Spinal cord (tissue), 10 donors: ENCODE results near the gene MX2. TPM values are rescaled to one million over a fixed set of nuclear protein-coding genes. Genes with fewer than 3 reads are reported as not detected.

Experiments used
- DNase-seq, 6 donors: peaks; one replicate each; pipeline versions ENCODE4 v3.0.0 to v3.0.0-alpha.2; 2013 to 2015; ENCODE audit warnings: low spot score in 6 of 6, low read depth in 4 of 6
- H3K27ac ChIP-seq: one replicate; pipeline ENCODE4 v1.5.1; 2013; ENCODE audit warnings: low read depth, low read length, control low read depth
- H3K27me3 ChIP-seq: one replicate; pipeline ENCODE4 v1.6.1; 2013; ENCODE audit warnings: low read length; ENCODE audit not compliant: control insufficient read depth, insufficient read depth
- H3K36me3 ChIP-seq: one replicate; pipeline ENCODE4 v1.6.1; 2013; ENCODE audit warnings: low read length; ENCODE audit not compliant: control insufficient read depth, insufficient read depth
- H3K4me1 ChIP-seq: one replicate; pipeline ENCODE4 v1.6.1; 2013; ENCODE audit warnings: low read length; ENCODE audit not compliant: control insufficient read depth, insufficient read depth
- H3K4me3 ChIP-seq: one replicate; pipeline ENCODE4 v1.5.1; 2013; ENCODE audit warnings: low read depth, low read length, control low read depth
- H3K9me3 ChIP-seq: one replicate; pipeline ENCODE4 v1.6.1; 2013; ENCODE audit warnings: low read length; ENCODE audit not compliant: control insufficient read depth, insufficient read depth
- WGBS: methylation state at CpG from one replicate; pipeline ENCODE4 v1.1.5; 2013; ENCODE audit warnings: missing lambda C conversion rate; ENCODE audit not compliant: insufficient coverage; 5-methylcytosine and 5-hydroxymethylcytosine counted together
- polyA plus RNA-seq, 2 donors: library from polyadenylated mRNA; unstranded; fragments of 120-200 nt; gene quantifications; one replicate each; pipeline ENCODE4 v1.2.1, GENCODE V29; 2013; ENCODE audit not compliant: insufficient read length in 2 of 2
- total RNA-seq, 2 donors: library from RNA; depleted of rRNA in 1 of 2; stranded (reverse); fragments of 120-200 nt in 1 of 2; fragments of >200 nt in 1 of 2; gene quantifications; one replicate each; pipeline versions ENCODE4 v1.2.3 to v1.2.4, GENCODE V29; 2013 to 2014
- donor health status: healthy.

Gene MX2
- total and polyA plus RNA-seq, 4 donors, result 0.90 to 3.2 (median 1.2) TPM

GRCh38 chr21:41321211-41321907, 40.5 kb upstream of the MX2 start:
- H3K27ac ChIP-seq, result no peak overlapping the region
- peaks cover 9% of the 10 kb centered on the region for H3K4me1 ChIP-seq
- peaks cover 11% of the 10 kb centered on the region for H3K27me3 ChIP-seq
- no peak overlapping the region for H3K4me3 ChIP-seq
- no peaks in the 10 kb centered on the region for H3K36me3 ChIP-seq
- WGBS, result 82% methylated on average over 19 of the region's 20 CpGs
- DNase-seq, result no peak
- H3K9me3 ChIP-seq, result no peaks in the 10 kb centered on the region

DNA sequence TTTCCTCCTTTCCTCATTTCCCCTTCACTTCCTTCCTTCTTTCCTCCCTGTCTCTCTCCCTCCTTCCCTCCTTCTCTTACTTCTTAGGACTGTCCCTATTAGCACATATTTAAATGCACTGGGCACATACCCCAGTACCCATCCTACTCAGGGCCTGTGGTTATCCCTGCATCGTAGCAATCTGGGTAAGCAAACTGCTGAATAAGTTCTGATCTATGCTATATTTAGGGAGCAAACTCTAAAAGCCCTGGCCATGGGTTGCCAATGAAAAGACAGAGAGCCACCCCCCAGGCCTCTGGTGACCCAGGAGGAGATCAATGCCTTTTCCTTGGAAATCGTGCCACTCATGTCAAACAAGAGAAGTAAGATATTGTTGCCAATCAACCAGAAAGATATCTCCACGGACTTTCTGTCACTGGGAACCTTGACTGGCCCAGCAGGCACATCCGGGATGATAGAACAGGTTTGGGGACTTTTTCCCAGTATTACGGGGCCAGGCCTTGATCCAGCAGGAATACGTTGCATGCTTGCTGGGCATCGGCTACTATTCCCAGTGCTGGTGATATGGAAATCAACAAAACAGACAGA, 39.8 kb upstream of the MX2 start:
- Histone ChIP-seq H3K4me1 (peaks cover 3% of the 10 kb centered on the region), H3K27ac (no peak overlapping the region), H3K27me3 (peaks cover 6% of the 10 kb centered on the region), H3K36me3 (no peaks in the 10 kb centered on the region), H3K4me3 (no peak overlapping the region), H3K9me3 (no peaks in the 10 kb centered on the region)
- DNase-seq, result no peak
- WGBS, result 86% methylated on average over 5 of the region's 7 CpGs

- WGBS, result 77% methylated on average over 22 of the region's 23 CpGs
- Histone ChIP-seq H3K27ac (no peak overlapping the region), H3K9me3 (no peaks in the 10 kb centered on the region), H3K4me3 (no peak overlapping the region), H3K36me3 (no peaks in the 10 kb centered on the region), H3K4me1 (no peaks in the 10 kb centered on the region), H3K27me3 (no peaks in the 10 kb centered on the region)
- DNase-seq, result no peak
These were observed 39.1 kb upstream of the MX2 start for GRCh38 chr21:41322496-41323382.

DNA sequence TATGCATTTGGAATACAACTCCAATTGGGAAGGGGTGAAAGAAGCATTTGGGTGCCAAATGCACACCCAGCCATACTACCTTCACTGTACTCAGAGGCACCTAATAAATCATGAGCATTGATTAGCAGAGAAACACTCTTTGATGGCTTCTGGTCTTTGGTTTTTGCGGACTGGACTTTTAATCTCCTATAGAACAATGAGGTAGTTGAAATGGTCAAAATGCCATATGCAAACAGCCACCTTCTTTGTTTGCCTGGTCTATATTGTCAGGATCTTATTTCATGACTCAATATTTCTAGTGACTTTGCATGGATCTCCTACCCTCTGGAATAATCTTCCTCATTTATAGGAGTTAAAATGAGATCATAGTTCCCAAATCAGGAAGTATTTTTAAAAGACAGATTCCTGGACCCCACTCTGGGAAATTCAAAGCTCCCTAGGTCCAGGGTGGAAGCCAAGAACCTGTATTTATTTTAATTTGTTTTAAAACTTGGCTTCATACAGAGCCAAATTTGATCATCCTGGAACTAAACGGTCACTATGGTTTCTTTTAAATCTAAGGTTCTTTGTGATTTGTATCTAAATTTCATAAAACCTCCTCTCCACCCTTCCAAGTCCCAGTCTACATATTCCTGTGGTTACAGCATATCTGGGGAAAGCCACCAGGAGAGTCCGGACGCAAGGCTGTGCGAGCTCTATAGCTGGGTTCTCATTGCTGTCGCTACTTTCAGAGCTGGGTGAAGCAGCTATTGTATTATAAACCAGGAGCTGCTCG, 36.5 kb upstream of the MX2 start:
- Histone ChIP-seq H3K27me3 (no peaks in the 10 kb centered on the region), H3K27ac (no peak overlapping the region), H3K4me3 (no peak overlapping the region), H3K4me1 (no peaks in the 10 kb centered on the region), H3K9me3 (no peaks in the 10 kb centered on the region), H3K36me3 (no peaks in the 10 kb centered on the region)
- WGBS, result 70% methylated on average over 2 of the region's 7 CpGs
- DNase-seq, result no peak

DNA sequence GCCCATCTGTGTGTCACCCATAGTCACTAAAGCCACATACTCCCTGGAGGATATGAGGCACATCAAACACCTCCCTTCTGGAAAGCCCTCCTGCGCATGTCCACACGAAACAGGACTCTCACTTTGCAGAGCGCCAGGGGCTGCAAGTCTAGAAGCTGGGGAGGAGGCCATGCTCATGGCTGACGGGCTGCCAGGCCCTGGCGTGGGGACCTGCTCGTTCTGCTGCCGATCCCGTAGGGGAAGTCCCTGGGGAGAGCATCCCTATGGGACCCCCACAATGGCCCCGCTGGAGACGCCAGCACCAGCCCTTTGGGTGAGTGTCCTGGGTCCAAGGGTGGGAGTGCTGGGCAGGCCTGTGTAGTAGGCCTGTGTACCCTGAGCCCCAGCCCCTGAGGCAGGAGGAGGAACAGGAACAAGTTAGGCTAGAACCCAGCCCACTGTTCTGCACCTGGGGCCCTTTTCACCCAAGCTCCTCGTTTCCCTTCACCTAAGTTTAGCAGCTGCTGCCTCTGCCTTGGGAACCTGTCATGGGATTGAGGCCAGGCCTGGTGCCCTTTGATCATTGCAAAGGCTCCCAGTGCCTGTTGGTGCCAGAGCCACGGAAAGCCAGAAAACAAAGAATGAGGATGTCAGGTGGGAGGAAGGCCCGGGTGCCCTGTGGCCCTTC, 35.3 kb upstream of the MX2 start:
- no peak for DNase-seq
- Histone ChIP-seq H3K9me3 (no peaks in the 10 kb centered on the region), H3K27me3 (no peaks in the 10 kb centered on the region), H3K36me3 (no peaks in the 10 kb centered on the region), H3K4me3 (no peak overlapping the region), H3K27ac (no peak overlapping the region), H3K4me1 (no peaks in the 10 kb centered on the region)
- WGBS, result 93% methylated on average over 11 of the region's 13 CpGs

GRCh38 chr21:41327753-41328152, 34.1 kb upstream of the MX2 start:
- no peak overlapping the region for H3K27ac ChIP-seq
- H3K36me3 ChIP-seq, result no peaks in the 10 kb centered on the region
- H3K27me3 ChIP-seq, result no peaks in the 10 kb centered on the region
- H3K4me3 ChIP-seq, result no peak overlapping the region
- DNase-seq, result no peak
- 93% methylated on average over 8 of the region's 8 CpGs for WGBS
- no peaks in the 10 kb centered on the region for H3K4me1 ChIP-seq
- no peaks in the 10 kb centered on the region for H3K9me3 ChIP-seq

DNA sequence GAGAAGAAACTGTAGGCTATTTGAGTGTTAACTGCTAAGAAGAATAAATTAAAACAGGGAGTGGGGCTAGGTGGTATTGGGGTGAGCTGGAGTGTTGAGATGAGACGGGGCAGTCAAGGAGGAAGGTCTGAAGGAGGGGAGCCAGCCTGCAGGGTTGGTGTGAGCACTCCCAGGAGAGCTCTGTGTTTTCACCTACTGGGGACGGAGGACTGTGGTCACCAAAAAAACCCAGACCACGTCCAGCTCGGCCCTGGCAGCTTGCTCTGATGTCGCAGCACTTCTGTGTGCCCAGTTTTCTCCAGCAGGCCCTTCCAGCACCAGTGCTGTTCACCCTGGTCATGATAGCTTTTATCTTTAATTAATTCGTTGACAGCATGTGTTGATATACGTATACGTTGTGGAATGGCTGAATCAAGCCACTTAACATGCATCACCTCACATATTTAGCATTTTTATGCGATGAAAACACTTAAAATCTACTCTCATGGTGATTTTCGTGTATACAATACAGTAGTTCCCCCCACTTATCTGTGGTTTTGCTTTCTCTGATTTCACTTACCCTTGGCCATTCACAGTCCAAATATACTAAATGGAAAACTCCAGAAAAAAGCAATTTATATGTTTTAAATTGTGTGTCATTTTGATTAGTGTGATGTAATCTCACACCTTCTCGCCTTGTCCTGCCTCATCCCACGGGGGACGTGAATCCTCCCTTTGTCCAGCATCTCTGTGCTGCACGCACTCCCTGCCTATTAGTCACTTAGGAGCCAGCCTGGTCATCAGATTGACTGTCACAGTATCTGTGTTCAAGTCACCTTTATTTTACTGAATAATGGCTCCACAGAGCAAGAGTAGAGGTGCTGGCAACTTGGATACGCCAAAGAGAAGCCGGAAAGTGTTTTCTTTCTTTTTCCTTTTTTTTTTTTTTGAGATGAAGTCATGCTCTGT, 32.9 kb upstream of the MX2 start:
- no peak for DNase-seq
- H3K27ac ChIP-seq, result no peak overlapping the region

GRCh38 chr21:41333752-41334151, 28.1 kb upstream of the MX2 start:
- no peak for DNase-seq
- H3K9me3 ChIP-seq, result peaks cover 1% of the 10 kb centered on the region
- 100% methylated on average over 1 of the region's 1 CpG for WGBS
- H3K4me3 ChIP-seq, result no peak overlapping the region
- no peaks in the 10 kb centered on the region for H3K36me3 ChIP-seq
- H3K4me1 ChIP-seq, result no peaks in the 10 kb centered on the region
- H3K27ac ChIP-seq, result no peak overlapping the region
- H3K27me3 ChIP-seq, result no peaks in the 10 kb centered on the region

More for the DNA sequence above, 32.9 kb upstream of the MX2 start:
- WGBS, result 72% methylated on average over 11 of the region's 16 CpGs
- H3K4me3 ChIP-seq, result no peak overlapping the region
- H3K36me3 ChIP-seq, result no peaks in the 10 kb centered on the region
- no peaks in the 10 kb centered on the region for H3K9me3 ChIP-seq
- H3K4me1 ChIP-seq, result no peaks in the 10 kb centered on the region
- no peaks in the 10 kb centered on the region for H3K27me3 ChIP-seq
